IMR-90 (cell line): ENCODE results near the gene DENND1B. TPM values are rescaled to one million over a fixed set of nuclear protein-coding genes. Genes with fewer than 3 reads are reported as not detected.
A peak's percentile ranks its signal among the peaks of the same experiment; 100 is the strongest.

Experiments
- ATAC-seq: fragments of 200-7000 bp; cut with Tn5 transposase; 2 replicates; pipeline ENCODE4 v1.9.1; 2020; ENCODE audit warnings: low read depth, mild to moderate bottlenecking, moderate library complexity
- BruUV-seq: library from RNA; stranded (reverse); fragments of 400-500 nt; replicated peaks from 2 replicates; lab custom pipeline; 2021; lab: Mats Ljungman, UMichigan
- CTCF ChIA-PET: fragments of 300-600 bp; formaldehyde crosslinking; extraction: SDS; loops from one replicate; lab custom pipeline; 2021; ENCODE audit warnings: antibody characterized with exemption; lab: Yijun Ruan, JAX
- POLR2A ChIA-PET: fragments of 300-600 bp; sonication (Branson Sonifier 250); formaldehyde crosslinking; loops from one replicate; lab custom pipeline; 2022; ENCODE audit warnings: antibody characterized with exemption; ENCODE audit not compliant: unreplicated experiment; lab: Charles Lee
- DNase-seq: peaks from one replicate; pipeline ENCODE4 v3.0.0; 2013
- H2AFZ ChIP-seq: replicated peaks from 2 replicates; pipeline ENCODE3; 2013; ENCODE audit warnings: low read length, mild to moderate bottlenecking; ENCODE audit not compliant: poor library complexity
- H2AK5ac ChIP-seq: 2 replicates; pipeline ENCODE4 v1.6.1; 2013; ENCODE audit warnings: low read depth, low read length, inconsistent platforms
- H2AK9ac ChIP-seq: replicated peaks from 2 replicates; pipeline ENCODE3; 2013; ENCODE audit warnings: mild to moderate bottlenecking, low read depth, low read length, moderate library complexity; ENCODE audit not compliant: poor library complexity
- H2BK120ac ChIP-seq: 2 replicates; pipeline ENCODE4 v1.6.1; 2013; ENCODE audit warnings: low read depth, low read length, inconsistent platforms
- H2BK15ac ChIP-seq: 3 replicates; pipeline ENCODE4 v1.6.1; 2013; ENCODE audit warnings: low read depth, low read length, inconsistent platforms
- H2BK20ac ChIP-seq: 2 replicates; pipeline ENCODE4 v1.6.1; 2013; ENCODE audit warnings: low read depth, mild to moderate bottlenecking, inconsistent platforms, low read length, moderate library complexity
- H2BK5ac ChIP-seq: 2 replicates; pipeline ENCODE4 v1.6.1; 2013; ENCODE audit warnings: mild to moderate bottlenecking, low read depth, low read length, inconsistent platforms; ENCODE audit not compliant: poor library complexity, severe bottlenecking
- H3K14ac ChIP-seq: replicated peaks from 2 replicates; pipeline ENCODE4 v1.6.1; 2013; ENCODE audit warnings: low read depth, low read length, inconsistent platforms
- H3K18ac ChIP-seq: 2 replicates; pipeline ENCODE4 v1.6.1; 2013; ENCODE audit warnings: low read depth, low read length, control low read depth
- H3K23ac ChIP-seq: 2 replicates; pipeline ENCODE4 v1.6.1; 2013; ENCODE audit warnings: low read depth, low read length, inconsistent platforms
- H3K27ac ChIP-seq: 2 replicates; pipeline ENCODE4 v1.5.1; 2013; ENCODE audit warnings: mild to moderate bottlenecking, control low read depth, low read length; ENCODE audit not compliant: insufficient read depth
- H3K27me3 ChIP-seq: 2 replicates; pipeline ENCODE4 v1.6.1; 2013; ENCODE audit warnings: low read length; ENCODE audit not compliant: control insufficient read depth, insufficient read depth
- H3K36me3 ChIP-seq: 2 replicates; pipeline ENCODE4 v1.6.1; 2013; ENCODE audit warnings: low read length, mixed read lengths; ENCODE audit not compliant: control insufficient read depth, insufficient read depth
- H3K4ac ChIP-seq: 2 replicates; pipeline ENCODE4 v1.6.1; 2013; ENCODE audit warnings: low read depth, low read length, inconsistent platforms
- H3K4me1 ChIP-seq: 2 replicates; pipeline ENCODE4 v1.6.1; 2013; ENCODE audit warnings: low read length, mixed read lengths; ENCODE audit not compliant: control insufficient read depth, insufficient read depth
- H3K4me2 ChIP-seq: 2 replicates; pipeline ENCODE4 v1.6.1; 2013; ENCODE audit warnings: low read depth, mild to moderate bottlenecking, control low read depth, low read length, moderate library complexity
- H3K4me3 ChIP-seq: 2 replicates; pipeline ENCODE4 v1.5.1; 2013; ENCODE audit warnings: low read depth, mild to moderate bottlenecking, control low read depth, low read length, moderate library complexity; ENCODE audit not compliant: insufficient read depth
- H3K56ac ChIP-seq: 2 replicates; pipeline ENCODE4 v1.6.1; 2013; ENCODE audit warnings: low read length, inconsistent platforms; ENCODE audit not compliant: insufficient read depth; ENCODE audit errors: extremely low read depth
- H3K79me1 ChIP-seq, 2 experiments: 2 replicates each; pipeline ENCODE4 v1.6.1; 2013; ENCODE audit warnings: low read length in 2 of 2, inconsistent platforms in 1 of 2, low read depth in 1 of 2
- H3K9ac ChIP-seq: 2 replicates; pipeline ENCODE4 v1.6.1; 2013; ENCODE audit warnings: low read depth, low read length, control low read depth
- H3K9me1 ChIP-seq: 2 replicates; pipeline ENCODE4 v1.6.1; 2013; ENCODE audit warnings: low read length, inconsistent platforms; ENCODE audit not compliant: insufficient read depth
- H3K9me3 ChIP-seq: 2 replicates; pipeline ENCODE4 v1.6.1; 2013; ENCODE audit warnings: low read length; ENCODE audit not compliant: control insufficient read depth, insufficient read depth
- H4K20me1 ChIP-seq: 2 replicates; pipeline ENCODE4 v1.6.1; 2013; ENCODE audit warnings: low read length, inconsistent platforms; ENCODE audit not compliant: insufficient read depth
- H4K5ac ChIP-seq: 2 replicates; pipeline ENCODE4 v1.6.1; 2013; ENCODE audit warnings: mild to moderate bottlenecking, low read depth, low read length, control low read depth
- H4K8ac ChIP-seq, 2 experiments: 2 replicates each; pipeline ENCODE4 v1.6.1; 2013; ENCODE audit warnings: low read depth in 2 of 2, low read length in 2 of 2, control low read depth in 1 of 2, inconsistent platforms in 1 of 2
- H4K91ac ChIP-seq: 2 replicates; pipeline ENCODE4 v1.6.1; 2013; ENCODE audit warnings: low read depth, low read length, inconsistent platforms; ENCODE audit not compliant: insufficient read depth
- BHLHE40 ChIP-seq: fragments of 150-350 bp; IDR thresholded peaks from 2 replicates; pipeline ENCODE4 v1.6.1; 2016; ENCODE audit warnings: mild to moderate bottlenecking, low read depth, low read length
- CHD1 ChIP-seq: IDR thresholded peaks from 2 replicates; pipeline ENCODE4 v1.6.1; 2012; ENCODE audit warnings: low read depth, low read length, improper control_type of control experiment
- FOS ChIP-seq: fragments of 150-350 bp; IDR thresholded peaks from 2 replicates; pipeline ENCODE4 v1.6.1; 2016; ENCODE audit warnings: low read depth, low read length
- MAFK ChIP-seq: IDR thresholded peaks from 2 replicates; pipeline ENCODE4 v1.6.1; 2012; ENCODE audit warnings: low read depth, low read length, improper control_type of control experiment
- MAZ ChIP-seq: IDR thresholded peaks from 2 replicates; pipeline ENCODE4 v1.6.1; 2012; ENCODE audit warnings: low read depth, mild to moderate bottlenecking, low read length, improper control_type of control experiment, moderate library complexity, borderline replicate concordance
- NFE2L2 ChIP-seq: fragments of 150-350 bp; IDR thresholded peaks from 2 replicates; pipeline ENCODE4 v1.6.1; 2016; ENCODE audit warnings: low read depth, mild to moderate bottlenecking, low read length
- POLR2A ChIP-seq: IDR thresholded peaks from 2 replicates; pipeline ENCODE4 v1.6.1; 2012; ENCODE audit warnings: mild to moderate bottlenecking, low read depth, low read length
- RAD21 ChIP-seq: IDR thresholded peaks from 2 replicates; pipeline ENCODE4 v1.6.1; 2012; ENCODE audit warnings: low read length, improper control_type of control experiment
- RCOR1 ChIP-seq: IDR thresholded peaks from 2 replicates; pipeline ENCODE4 v1.6.1; 2012; ENCODE audit warnings: mild to moderate bottlenecking, low read length, improper control_type of control experiment; ENCODE audit not compliant: insufficient replicate concordance
- SMC3 ChIP-seq: fragments of 150-350 bp; IDR thresholded peaks from 2 replicates; pipeline ENCODE4 v1.6.1; 2016; ENCODE audit warnings: low read depth, mild to moderate bottlenecking, antibody characterized with exemption, low read length, moderate library complexity
- WGBS, 2 experiments: methylation state at CpG; one replicate each; pipeline versions ENCODE4 v1.1.5 to v1.1.7; 2013; ENCODE audit warnings: missing lambda C conversion rate in 2 of 2; ENCODE audit not compliant: insufficient read length in 1 of 2; ENCODE audit errors: extremely low coverage in 2 of 2; 5-methylcytosine and 5-hydroxymethylcytosine counted together
- dilution Hi-C: fragments of 300-500 bp; cut with HindIII; formaldehyde crosslinking; loops from one replicate; pipeline ENCODE4 v1.14.3; 2018; ENCODE audit warnings: low sequenced_read_pairs; ENCODE audit not compliant: unreplicated experiment
- in situ Hi-C: fragments of 300-500 bp; cut with MboI; formaldehyde crosslinking; loops from 3 replicates; pipeline ENCODE4 v1.14.3; 2019; ENCODE audit warnings: low sequenced_read_pairs, inconsistent platforms, mixed read lengths
- intact Hi-C: fragments of 100-400 bp; cut with micrococcal nuclease; formaldehyde crosslinking; loops from 2 replicates; pipeline ENCODE4 v1.10.0; 2022
- polyA plus RNA-seq, 3 experiments: library from polyadenylated mRNA; depleted of rRNA; stranded (reverse); fragments of >200 nt; gene quantifications; 2 replicates each; pipeline ENCODE4 v1.2.3, GENCODE V29; 2012; ENCODE audit warnings: low replicate concordance in 1 of 3
- total RNA-seq: library from RNA; depleted of rRNA; stranded (reverse); fragments of >200 nt; gene quantifications from 2 replicates; pipeline ENCODE4 v1.2.3, GENCODE V29; 2012
- TF ChIP-seq, protein P1 (sequence below): fragments of 150-350 bp; IDR thresholded peaks from 2 replicates; pipeline ENCODE4 v1.6.1; 2016; ENCODE audit warnings: low read depth, mild to moderate bottlenecking, low read length, moderate library complexity, borderline replicate concordance
- TF ChIP-seq, protein P2 (sequence below): conservative IDR thresholded peaks from 2 replicates; pipeline ENCODE4 v1.5.1; 2012; ENCODE audit warnings: mild to moderate bottlenecking, low read depth, low read length, improper control_type of control experiment

Gene DENND1B
- total and polyA plus RNA-seq, 2 of the 4 experiments (the other 2 are of a cell fraction): 4.0 to 24.2 TPM

GRCh38 chr1:197774466-197775281 is 606 bp downstream of the DENND1B start:
- Histone ChIP-seq H2AK9ac (peak overlapping the region; percentile 95), H3K14ac (peak overlapping the region; percentile 92), H3K4ac (peak overlapping the region; percentile 86), H2BK5ac (peak overlapping the region; percentile 94), H3K9me1 (peaks cover 11% of the 10 kb centered on the region), H2BK15ac (peak overlapping the region; percentile 80; the same call in 1 of the 3 replicates), H4K5ac (peak overlapping the region; percentile 86), H3K4me1 (peaks cover 7% of the 10 kb centered on the region), H3K79me1 (peaks cover 12 to 25% of the 10 kb centered on the region in 2 experiments), H4K8ac (peak overlapping the region; percentile 69 to 94; a peak in 3 of 4 replicates), H3K56ac (peak overlapping the region; percentile 92; the same call in 1 of the 2 replicates), H3K23ac (peak overlapping the region; percentile 96), H2AFZ (peak overlapping the region; percentile 97), H2BK120ac (peak overlapping the region; percentile 89), H3K9me3 (no peaks in the 10 kb centered on the region), H3K27ac (peak overlapping the region; percentile 86), H3K18ac (peak overlapping the region; percentile 97), H2BK20ac (0 out of 2 replicates have a peak overlapping the region, but pooled peaks have one; percentile 60), H3K36me3 (no peaks in the 10 kb centered on the region), H3K4me3 (peak overlapping the region; percentile 73), H3K4me2 (peak overlapping the region; percentile 96), H2AK5ac (peak overlapping the region; percentile 81), H3K27me3 (no peaks in the 10 kb centered on the region), H4K20me1 (no peaks in the 10 kb centered on the region), H4K91ac (peak overlapping the region; percentile 85), H3K9ac (peak overlapping the region; percentile 96)
- ChIA-PET POLR2A (no interaction called here), CTCF (interaction anchor here (1.3 kb wide), 1 partner anchor 38 kb away, joined by 3 read pairs; no protein-coding TSS in a partner anchor)
- TF ChIP-seq MAFK (no peak), RCOR1 (no peak), BHLHE40 (no peak), SMC3 (no peak), MAZ (peak; percentile 30; the same call in 1 of the 2 replicates), CHD1 (no peak), POLR2A (peak; percentile 47; the same call in 1 of the 2 replicates), RAD21 (no peak), FOS (no peak), NFE2L2 (no peak)
- TF ChIP-seq, protein P1, sequence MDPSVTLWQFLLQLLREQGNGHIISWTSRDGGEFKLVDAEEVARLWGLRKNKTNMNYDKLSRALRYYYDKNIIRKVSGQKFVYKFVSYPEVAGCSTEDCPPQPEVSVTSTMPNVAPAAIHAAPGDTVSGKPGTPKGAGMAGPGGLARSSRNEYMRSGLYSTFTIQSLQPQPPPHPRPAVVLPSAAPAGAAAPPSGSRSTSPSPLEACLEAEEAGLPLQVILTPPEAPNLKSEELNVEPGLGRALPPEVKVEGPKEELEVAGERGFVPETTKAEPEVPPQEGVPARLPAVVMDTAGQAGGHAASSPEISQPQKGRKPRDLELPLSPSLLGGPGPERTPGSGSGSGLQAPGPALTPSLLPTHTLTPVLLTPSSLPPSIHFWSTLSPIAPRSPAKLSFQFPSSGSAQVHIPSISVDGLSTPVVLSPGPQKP: no peak
- TF ChIP-seq, protein P2, sequence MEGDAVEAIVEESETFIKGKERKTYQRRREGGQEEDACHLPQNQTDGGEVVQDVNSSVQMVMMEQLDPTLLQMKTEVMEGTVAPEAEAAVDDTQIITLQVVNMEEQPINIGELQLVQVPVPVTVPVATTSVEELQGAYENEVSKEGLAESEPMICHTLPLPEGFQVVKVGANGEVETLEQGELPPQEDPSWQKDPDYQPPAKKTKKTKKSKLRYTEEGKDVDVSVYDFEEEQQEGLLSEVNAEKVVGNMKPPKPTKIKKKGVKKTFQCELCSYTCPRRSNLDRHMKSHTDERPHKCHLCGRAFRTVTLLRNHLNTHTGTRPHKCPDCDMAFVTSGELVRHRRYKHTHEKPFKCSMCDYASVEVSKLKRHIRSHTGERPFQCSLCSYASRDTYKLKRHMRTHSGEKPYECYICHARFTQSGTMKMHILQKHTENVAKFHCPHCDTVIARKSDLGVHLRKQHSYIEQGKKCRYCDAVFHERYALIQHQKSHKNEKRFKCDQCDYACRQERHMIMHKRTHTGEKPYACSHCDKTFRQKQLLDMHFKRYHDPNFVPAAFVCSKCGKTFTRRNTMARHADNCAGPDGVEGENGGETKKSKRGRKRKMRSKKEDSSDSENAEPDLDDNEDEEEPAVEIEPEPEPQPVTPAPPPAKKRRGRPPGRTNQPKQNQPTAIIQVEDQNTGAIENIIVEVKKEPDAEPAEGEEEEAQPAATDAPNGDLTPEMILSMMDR: no peak
- ATAC-seq: peak; percentile 76
- peak; percentile 41 for DNase-seq
- intact Hi-C loops (loop anchor here (5.0 kb wide), 1 partner anchor 157 kb away; no protein-coding TSS in a partner anchor), dilution Hi-C loops (no loop called here), in situ Hi-C loops (no loop called here)
- WGBS, 2 experiments: 0% methylated on average over 30 of the region's 71 CpGs; no CpG with 5 or more reads in 1 of the 2 experiments
- no TSS peak for BruUV-seq
